HepG2 (cell line): ENCODE measurements around the gene ABCD4. TPM values are rescaled to one million over a fixed set of nuclear protein-coding genes. Genes with fewer than 3 reads are reported as not detected.

Experiments
- NR2F2 ChIP-seq: IDR thresholded peaks from 2 replicates; pipeline ENCODE4 v1.6.1; 2012; ENCODE audit warnings: low read depth, inconsistent platforms, borderline replicate concordance
- ZBTB40 ChIP-seq, 2 experiments: fragments of 450-650 bp in 1 of 2; sonication (generic) in 1 of 2; formaldehyde crosslinking in 1 of 2; IDR thresholded peaks; 2 replicates each; pipeline versions ENCODE4 v1.6.1 to v1.8.0; 2016 to 2022; ENCODE audit warnings: antibody characterized with exemption in 1 of 2, mild to moderate bottlenecking in 1 of 2, missing genetic modification reagents in 1 of 2
- polyA plus RNA-seq, 8 experiments: library from polyadenylated mRNA; depleted of rRNA in 3 of 8; stranded (reverse) in 7 of 8; unstranded in 1 of 8; fragments of >200 nt; fragmentation: Illumina TruSeq in 4 of 8; extraction: Trizol in 4 of 8; gene quantifications; 2 replicates each; pipeline versions ENCODE4 v1.2.1 to v1.2.3, GENCODE V29; 2011 to 2016; ENCODE audit warnings: low read depth in 4 of 8, missing spikeins in 1 of 8, mixed read lengths in 1 of 8; ENCODE audit not compliant: insufficient read depth in 1 of 8
- total RNA-seq, 5 experiments: library from RNA; depleted of rRNA; stranded (reverse); fragments of >200 nt; fragmentation: Illumina TruSeq; extraction: Trizol; gene quantifications; 2 replicates each; pipeline ENCODE4 v1.2.3, GENCODE V29; 2016; ENCODE audit warnings: low read depth in 1 of 5
- TF ChIP-seq, protein P1 (sequence below): sonication (generic); formaldehyde crosslinking; IDR thresholded peaks from 2 replicates; pipeline ENCODE4 v1.4.0; 2020; ENCODE audit warnings: missing genetic modification reagents

ABCD4 gene
- total and polyA plus RNA-seq, 2 of the 13 experiments (the other 11 are each of a cell fraction or from before 2014, with no cell fraction given) = 47.5 to 50.5 TPM

GRCh38 chr14:74296037-74296467 is 6.7 kb downstream of the ABCD4 start (continued):
- no peak for TF ChIP-seq ZBTB40 (IDR thresholded peaks at IDR 0.05)
- TF ChIP-seq ZBTB40 (CRISPR knock-in tag; IDR thresholded peaks at IDR 0.05) = peak; percentile 35; the same call in 1 of the 2 replicates
- TF ChIP-seq, protein P1, sequence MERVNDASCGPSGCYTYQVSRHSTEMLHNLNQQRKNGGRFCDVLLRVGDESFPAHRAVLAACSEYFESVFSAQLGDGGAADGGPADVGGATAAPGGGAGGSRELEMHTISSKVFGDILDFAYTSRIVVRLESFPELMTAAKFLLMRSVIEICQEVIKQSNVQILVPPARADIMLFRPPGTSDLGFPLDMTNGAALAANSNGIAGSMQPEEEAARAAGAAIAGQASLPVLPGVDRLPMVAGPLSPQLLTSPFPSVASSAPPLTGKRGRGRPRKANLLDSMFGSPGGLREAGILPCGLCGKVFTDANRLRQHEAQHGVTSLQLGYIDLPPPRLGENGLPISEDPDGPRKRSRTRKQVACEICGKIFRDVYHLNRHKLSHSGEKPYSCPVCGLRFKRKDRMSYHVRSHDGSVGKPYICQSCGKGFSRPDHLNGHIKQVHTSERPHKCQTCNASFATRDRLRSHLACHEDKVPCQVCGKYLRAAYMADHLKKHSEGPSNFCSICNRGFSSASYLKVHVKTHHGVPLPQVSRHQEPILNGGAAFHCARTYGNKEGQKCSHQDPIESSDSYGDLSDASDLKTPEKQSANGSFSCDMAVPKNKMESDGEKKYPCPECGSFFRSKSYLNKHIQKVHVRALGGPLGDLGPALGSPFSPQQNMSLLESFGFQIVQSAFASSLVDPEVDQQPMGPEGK (CRISPR knock-in tag) = peak; percentile 56
- TF ChIP-seq NR2F2 = no peak
